Neutrophil (primary cell): Measurements from ENCODE around the gene IL1RAPL2.
"Not testable (repeated sequence)": the region's sequence is repeated elsewhere in the genome, so short reads cannot be mapped to it uniquely, and the experiment has no call there.

Source experiments
- H3K27ac ChIP-seq: fragments of 200-600 bp; sonication (generic); 2 replicates; pipeline ENCODE4 v1.5.1; 2016; ENCODE audit warnings: mild to moderate bottlenecking, moderate library complexity
- H3K27me3 ChIP-seq: fragments of 200-600 bp; sonication (generic); 2 replicates; pipeline ENCODE4 v1.6.0; 2016; ENCODE audit warnings: mild to moderate bottlenecking
- H3K36me3 ChIP-seq: fragments of 200-600 bp; sonication (generic); 2 replicates; pipeline ENCODE4 v1.5.1; 2017
- H3K4me1 ChIP-seq, 2 experiments: fragments of 200-600 bp in 1 of 2; sonication (generic) in 1 of 2; 1 replicate in 1 of 2; 2 replicates in 1 of 2; pipeline versions ENCODE4 v1.5.1 to v1.6.1; 2013 to 2016; ENCODE audit warnings: low read depth in 1 of 2, low read length in 1 of 2, mild to moderate bottlenecking in 1 of 2, moderate library complexity in 1 of 2; ENCODE audit not compliant: control insufficient read depth in 1 of 2, insufficient read depth in 1 of 2
- H3K4me3 ChIP-seq, 2 experiments: fragments of 200-600 bp in 1 of 2; sonication (generic) in 1 of 2; 1 replicate in 1 of 2; 2 replicates in 1 of 2; pipeline ENCODE4 v1.5.1; 2013 to 2016; ENCODE audit warnings: low read depth in 1 of 2, low read length in 1 of 2, mild to moderate bottlenecking in 1 of 2, moderate library complexity in 1 of 2
- H3K9me3 ChIP-seq: fragments of 200-600 bp; sonication (generic); 2 replicates; pipeline ENCODE4 v1.5.1; 2016
- TF ChIP-seq, protein P1 (sequence below): fragments of 200-600 bp; sonication (generic); IDR thresholded peaks from 2 replicates; pipeline ENCODE4 v1.5.1; 2016; ENCODE audit warnings: antibody characterized with exemption

IL1RAPL2 gene

DNA sequence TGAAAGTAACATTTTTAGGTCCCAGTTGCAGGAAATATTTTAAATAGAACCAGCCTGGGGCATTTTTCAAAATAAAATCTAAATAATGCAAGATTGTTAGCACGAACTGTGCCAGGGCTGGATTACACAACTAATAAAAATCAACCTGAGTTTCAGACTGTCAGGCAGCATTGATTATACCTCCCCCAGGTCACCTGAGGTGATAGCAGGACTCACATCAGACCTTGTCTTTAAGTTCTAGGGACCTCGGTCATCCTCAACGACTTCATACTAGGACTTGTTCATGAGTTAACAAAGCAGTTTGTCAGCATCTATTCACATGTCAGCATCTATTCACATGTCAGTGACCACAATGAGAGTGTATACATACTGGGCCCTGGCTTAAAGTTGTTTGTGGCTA, 663.1 kb downstream of the IL1RAPL2 start:
- H3K4me3 ChIP-seq = no peak overlapping the region
- no peak overlapping the region for H3K27ac ChIP-seq
- H3K9me3 ChIP-seq = no peaks in the 10 kb centered on the region
- H3K4me1 ChIP-seq = no peaks in the 10 kb centered on the region
- H3K27me3 ChIP-seq = no peaks in the 10 kb centered on the region
- no peaks in the 10 kb centered on the region for H3K36me3 ChIP-seq
- TF ChIP-seq, protein P1, sequence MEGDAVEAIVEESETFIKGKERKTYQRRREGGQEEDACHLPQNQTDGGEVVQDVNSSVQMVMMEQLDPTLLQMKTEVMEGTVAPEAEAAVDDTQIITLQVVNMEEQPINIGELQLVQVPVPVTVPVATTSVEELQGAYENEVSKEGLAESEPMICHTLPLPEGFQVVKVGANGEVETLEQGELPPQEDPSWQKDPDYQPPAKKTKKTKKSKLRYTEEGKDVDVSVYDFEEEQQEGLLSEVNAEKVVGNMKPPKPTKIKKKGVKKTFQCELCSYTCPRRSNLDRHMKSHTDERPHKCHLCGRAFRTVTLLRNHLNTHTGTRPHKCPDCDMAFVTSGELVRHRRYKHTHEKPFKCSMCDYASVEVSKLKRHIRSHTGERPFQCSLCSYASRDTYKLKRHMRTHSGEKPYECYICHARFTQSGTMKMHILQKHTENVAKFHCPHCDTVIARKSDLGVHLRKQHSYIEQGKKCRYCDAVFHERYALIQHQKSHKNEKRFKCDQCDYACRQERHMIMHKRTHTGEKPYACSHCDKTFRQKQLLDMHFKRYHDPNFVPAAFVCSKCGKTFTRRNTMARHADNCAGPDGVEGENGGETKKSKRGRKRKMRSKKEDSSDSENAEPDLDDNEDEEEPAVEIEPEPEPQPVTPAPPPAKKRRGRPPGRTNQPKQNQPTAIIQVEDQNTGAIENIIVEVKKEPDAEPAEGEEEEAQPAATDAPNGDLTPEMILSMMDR = no peak

DNA sequence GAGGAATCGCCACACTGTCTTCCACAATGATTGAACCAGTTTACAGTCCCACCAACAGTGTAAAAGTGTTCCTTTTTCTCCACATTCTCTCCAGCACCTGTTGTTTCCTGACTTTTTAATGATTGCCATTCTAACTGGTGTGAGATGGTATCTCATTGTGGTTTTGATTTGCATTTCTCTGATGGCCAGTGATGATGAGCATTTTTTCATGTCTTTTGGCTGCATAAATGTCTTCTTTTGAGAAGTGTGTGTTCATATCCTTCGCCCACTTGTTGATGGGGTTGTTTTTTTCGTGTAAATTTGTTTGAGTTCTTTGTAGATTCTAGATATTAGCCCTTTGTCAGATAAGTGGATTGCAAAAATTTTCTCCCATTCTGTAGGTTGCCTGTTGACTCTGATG, 671.4 kb downstream of the IL1RAPL2 start:
- not testable (repeated sequence) for H3K27ac ChIP-seq, H3K36me3 ChIP-seq, H3K27me3 ChIP-seq, H3K4me1 ChIP-seq, H3K4me3 ChIP-seq, H3K9me3 ChIP-seq

DNA sequence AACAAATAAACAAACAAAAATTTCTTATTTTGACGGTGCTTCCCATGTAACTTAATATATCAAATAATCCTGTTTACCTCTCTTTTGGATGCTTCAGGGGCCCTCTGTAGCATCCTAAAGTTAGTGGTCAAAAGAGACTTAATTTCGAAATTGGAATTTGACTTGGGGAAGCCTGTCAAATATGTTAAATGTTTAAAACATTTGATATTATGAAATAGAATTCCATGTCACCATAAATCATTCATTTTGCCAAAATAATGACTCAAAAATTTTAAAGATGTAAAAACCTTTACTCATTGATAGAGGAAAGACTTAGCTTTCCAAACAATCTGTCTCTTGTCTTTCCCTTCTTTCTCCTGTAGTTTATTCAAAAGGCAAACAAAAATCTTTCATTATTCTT, 675.1 kb downstream of the IL1RAPL2 start:
- TF ChIP-seq, protein P1 = no peak
- Histone ChIP-seq H3K4me3 (no peak overlapping the region), H3K27ac (no peak overlapping the region), H3K36me3 (no peaks in the 10 kb centered on the region), H3K9me3 (no peaks in the 10 kb centered on the region), H3K4me1 (no peaks in the 10 kb centered on the region), H3K27me3 (no peaks in the 10 kb centered on the region)

DNA sequence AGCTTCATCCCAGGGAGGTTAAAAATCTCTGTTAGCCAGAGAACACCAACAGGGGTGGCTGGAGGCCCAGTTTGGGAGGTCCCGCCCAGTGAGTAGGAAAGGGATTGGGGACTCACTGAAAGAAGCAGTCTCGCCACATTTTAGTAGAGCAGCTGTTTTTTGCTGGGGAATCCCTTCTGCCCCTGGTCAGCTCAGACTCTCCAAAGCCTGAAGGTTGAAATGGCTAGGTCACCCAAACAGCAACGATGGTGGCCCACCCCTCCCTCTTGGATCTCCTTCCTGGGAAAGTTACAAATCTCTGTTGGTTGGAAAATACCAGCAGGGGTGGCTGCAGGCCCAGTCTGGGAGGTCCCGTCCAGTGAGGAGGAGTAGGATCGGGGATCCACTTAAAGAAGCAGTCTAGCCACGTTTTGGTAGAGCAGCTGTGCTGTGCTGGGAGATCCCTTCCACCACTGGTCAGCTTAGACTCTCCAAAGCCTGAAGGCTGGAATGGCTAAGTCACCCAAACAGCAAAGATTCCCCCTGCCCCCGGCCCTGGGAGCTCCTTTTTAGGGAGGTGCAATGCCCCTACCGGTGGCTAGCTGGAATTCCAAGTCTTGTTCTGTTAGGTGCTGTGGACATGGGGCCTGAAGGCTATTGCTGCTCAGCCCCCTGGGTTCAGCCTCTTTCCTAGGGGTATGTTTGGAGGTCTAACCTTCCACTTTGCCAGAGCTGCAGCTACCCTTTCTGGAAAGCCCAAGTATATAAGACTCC, 694.5 kb downstream of the IL1RAPL2 start:
- Histone ChIP-seq H3K4me3 (no peak overlapping the region), H3K9me3 (no peaks in the 10 kb centered on the region), H3K36me3 (no peaks in the 10 kb centered on the region), H3K4me1 (no peaks in the 10 kb centered on the region), H3K27ac (no peak overlapping the region), H3K27me3 (no peaks in the 10 kb centered on the region)
- TF ChIP-seq, protein P1 = no peak

DNA sequence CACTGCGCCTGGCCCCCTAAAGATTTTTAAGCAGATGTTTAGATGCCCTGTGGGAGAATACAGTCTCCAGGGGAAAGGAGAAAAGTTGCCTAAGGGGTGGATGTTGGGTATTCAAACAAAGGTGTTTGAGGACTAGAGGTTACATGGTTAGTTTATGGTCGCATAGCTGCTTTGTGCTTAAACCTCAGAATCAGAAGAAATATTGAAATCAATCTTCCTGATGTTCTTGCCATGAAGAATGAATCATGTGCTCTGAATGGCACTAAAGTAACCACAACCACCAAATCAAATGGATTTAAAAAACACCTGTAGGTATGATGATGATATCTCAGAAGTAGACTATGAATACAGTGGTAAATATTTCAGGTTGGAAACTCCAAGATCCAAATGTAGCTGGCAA, 697.2 kb downstream of the IL1RAPL2 start:
- TF ChIP-seq, protein P1 = no peak
- Histone ChIP-seq H3K36me3 (no peaks in the 10 kb centered on the region), H3K9me3 (no peaks in the 10 kb centered on the region), H3K4me3 (no peak overlapping the region), H3K4me1 (no peaks in the 10 kb centered on the region), H3K27me3 (no peaks in the 10 kb centered on the region), H3K27ac (no peak overlapping the region)

DNA sequence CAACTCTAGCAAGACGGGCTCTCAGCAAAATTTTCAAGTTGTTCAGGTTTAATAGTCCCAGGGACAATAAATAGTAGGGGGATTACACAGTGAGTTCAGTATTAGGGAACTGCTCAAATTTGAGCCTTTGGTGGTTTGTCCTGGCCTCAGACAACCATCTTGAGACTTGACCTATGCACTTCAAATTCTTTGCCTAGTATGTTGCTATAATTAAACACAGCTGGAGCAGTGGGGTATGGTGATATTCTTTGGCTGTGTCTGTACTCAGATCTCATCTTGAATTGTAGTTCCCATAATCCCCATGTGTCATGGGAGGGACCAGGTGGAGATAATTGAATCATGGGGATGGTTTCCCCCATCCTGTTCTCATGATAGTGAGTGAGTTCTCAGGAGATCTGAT, 697.8 kb downstream of the IL1RAPL2 start:
- Histone ChIP-seq H3K27ac (no peak overlapping the region), H3K36me3 (no peaks in the 10 kb centered on the region), H3K4me1 (no peaks in the 10 kb centered on the region), H3K27me3 (no peaks in the 10 kb centered on the region), H3K9me3 (no peaks in the 10 kb centered on the region), H3K4me3 (no peak overlapping the region)
- TF ChIP-seq, protein P1 = no peak
